ENCODE measurements around the gene CNKSR1.

Gene CNKSR1

DNA sequence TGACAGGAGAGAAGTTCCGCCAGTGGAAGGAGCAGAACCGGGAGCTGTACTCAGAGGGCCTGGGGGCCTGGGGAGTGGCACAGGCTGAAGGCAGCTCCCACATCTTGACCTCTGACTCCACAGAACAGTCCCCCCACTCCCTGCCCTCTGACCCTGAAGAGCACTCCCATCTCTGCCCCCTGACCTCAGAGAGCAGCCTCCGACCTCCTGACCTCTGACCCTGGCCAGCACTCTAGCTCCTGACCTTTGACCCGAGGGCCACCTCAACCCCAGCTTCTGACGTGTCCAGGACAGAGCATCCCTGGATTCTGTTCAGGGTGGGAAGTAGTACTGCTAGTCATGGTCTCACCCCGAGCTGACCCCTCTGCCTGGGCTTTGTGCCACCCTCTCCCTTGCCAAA is 12.0 kb downstream of the CNKSR1 start:
- no peak for TF ChIP-seq ZFX (IDR thresholded peaks at IDR 0.05; ENCODE audit: borderline replicate concordance)
- TF ChIP-seq, protein P1, sequence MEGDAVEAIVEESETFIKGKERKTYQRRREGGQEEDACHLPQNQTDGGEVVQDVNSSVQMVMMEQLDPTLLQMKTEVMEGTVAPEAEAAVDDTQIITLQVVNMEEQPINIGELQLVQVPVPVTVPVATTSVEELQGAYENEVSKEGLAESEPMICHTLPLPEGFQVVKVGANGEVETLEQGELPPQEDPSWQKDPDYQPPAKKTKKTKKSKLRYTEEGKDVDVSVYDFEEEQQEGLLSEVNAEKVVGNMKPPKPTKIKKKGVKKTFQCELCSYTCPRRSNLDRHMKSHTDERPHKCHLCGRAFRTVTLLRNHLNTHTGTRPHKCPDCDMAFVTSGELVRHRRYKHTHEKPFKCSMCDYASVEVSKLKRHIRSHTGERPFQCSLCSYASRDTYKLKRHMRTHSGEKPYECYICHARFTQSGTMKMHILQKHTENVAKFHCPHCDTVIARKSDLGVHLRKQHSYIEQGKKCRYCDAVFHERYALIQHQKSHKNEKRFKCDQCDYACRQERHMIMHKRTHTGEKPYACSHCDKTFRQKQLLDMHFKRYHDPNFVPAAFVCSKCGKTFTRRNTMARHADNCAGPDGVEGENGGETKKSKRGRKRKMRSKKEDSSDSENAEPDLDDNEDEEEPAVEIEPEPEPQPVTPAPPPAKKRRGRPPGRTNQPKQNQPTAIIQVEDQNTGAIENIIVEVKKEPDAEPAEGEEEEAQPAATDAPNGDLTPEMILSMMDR (IDR thresholded peaks at IDR 0.05) = no peak
- H3K27ac ChIP-seq = no peak overlapping the region

DNA sequence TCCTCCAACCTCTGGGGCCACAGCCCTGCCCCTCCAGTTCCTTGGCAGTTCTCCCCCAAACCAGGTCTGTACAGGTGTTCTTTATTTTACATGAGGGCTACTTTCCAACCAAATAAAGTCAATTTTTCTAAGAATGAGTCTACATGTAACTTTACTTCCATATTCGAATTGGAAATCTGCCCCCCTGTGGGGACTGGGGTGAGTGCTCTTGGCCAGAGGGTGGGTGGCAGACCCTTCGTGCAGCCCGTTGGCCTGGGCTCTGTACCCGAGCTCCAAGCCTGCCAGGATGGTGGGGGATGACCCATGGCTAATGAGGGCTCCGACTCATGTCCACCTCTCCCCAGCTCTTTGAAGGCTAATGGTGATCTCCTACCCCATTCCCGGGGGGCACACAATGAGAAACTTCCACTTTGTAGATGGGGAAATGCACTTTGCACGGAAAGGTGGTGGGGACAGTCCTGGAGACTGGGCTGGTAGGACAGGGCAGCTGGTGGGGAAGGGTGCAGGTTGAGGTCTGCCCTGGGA is 12.5 kb downstream of the CNKSR1 start:
- TF ChIP-seq ZFX (IDR thresholded peaks at IDR 0.05; ENCODE audit: borderline replicate concordance) = no peak
- TF ChIP-seq, protein P1 (IDR thresholded peaks at IDR 0.05) = no peak
- H3K27ac ChIP-seq = no peak overlapping the region

DNA sequence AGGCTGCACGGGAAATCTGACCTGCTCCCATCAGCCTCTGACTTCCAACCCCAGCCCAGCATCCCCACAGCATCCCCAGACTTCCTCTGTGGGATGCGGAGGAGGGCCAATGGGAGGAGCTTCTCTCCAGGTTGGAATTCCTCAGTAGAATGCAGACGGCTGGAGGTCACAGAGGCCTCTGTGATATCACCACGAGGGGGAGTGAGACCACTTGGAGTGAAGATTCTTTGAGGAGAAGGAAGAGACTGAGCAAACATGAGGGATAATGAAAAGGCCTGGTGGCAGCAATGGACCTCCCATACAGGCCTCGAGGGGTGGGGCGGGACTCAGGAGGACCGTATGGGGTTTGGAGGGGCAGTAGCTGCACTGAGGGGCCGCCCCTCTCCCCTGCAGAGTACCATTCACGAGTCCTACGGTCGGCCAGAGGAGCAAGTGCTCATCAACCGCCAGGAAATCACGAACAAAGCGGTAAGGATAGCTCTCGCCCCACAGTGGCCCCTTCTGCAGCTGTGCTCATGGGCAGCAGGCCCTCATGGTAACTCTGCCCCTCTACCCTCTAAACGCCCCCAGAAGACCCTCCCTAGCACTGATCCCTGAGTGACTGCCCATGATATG is 13.2 kb downstream of the CNKSR1 start, which contains the start of gene CATSPER4:
Gene CATSPER4, plus strand, starts transcription at position 230 of the 615 bp plus-strand sequence. Its CDS starts 26 bp downstream, at position 256.
- H3K27ac ChIP-seq = no peak within 1 kb of the TSS
- no peak for TF ChIP-seq ZFX (IDR thresholded peaks at IDR 0.05; ENCODE audit: borderline replicate concordance)
- TF ChIP-seq, protein P1 (IDR thresholded peaks at IDR 0.05) = peak; percentile 23

DNA sequence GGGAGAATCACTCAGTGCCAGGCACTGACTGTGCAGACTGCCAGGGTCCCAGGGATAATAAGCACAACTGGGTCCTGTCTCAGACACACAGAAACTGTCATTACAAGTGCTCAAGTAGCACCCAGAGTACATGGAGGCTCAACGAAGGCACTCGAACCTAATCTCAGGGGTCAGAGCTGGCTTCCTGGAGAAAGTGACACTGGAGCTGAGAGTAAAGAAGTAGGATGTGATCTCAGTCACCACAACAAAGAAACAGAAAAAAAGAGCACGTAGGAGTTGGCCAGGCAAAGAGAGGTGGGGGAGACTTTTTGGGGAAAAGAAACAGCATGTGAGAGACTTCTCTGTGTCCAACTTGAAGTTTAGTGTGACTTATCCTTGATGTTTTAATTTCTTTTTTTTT is 14.4 kb downstream of the CNKSR1 start:
- TF ChIP-seq ZFX (IDR thresholded peaks at IDR 0.05; ENCODE audit: borderline replicate concordance) = no peak
- TF ChIP-seq, protein P1 (IDR thresholded peaks at IDR 0.05) = no peak
- H3K27ac ChIP-seq = no peak overlapping the region

DNA sequence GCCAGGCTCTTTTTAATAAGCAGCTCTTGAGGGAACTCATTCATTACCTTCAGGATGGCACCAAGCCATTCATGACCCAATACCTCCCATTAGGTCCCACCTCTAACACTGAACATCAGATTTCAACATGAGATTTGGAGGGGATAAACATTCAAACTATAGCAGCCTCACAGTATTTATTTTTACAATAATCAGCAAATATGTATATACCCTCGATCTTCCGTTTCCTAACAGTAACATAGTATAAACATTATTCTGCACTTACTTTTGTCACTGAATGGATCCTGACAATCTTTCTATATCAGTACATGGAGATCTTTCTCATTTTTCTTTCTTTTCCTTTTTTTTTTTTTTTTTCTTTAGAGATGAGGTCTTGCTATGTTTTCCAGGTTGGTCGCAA is 18.5 kb downstream of the CNKSR1 start:
- no peak overlapping the region for H3K27ac ChIP-seq
- TF ChIP-seq, protein P1 (IDR thresholded peaks at IDR 0.05) = no peak
- TF ChIP-seq ZFX (IDR thresholded peaks at IDR 0.05; ENCODE audit: borderline replicate concordance) = no peak

DNA sequence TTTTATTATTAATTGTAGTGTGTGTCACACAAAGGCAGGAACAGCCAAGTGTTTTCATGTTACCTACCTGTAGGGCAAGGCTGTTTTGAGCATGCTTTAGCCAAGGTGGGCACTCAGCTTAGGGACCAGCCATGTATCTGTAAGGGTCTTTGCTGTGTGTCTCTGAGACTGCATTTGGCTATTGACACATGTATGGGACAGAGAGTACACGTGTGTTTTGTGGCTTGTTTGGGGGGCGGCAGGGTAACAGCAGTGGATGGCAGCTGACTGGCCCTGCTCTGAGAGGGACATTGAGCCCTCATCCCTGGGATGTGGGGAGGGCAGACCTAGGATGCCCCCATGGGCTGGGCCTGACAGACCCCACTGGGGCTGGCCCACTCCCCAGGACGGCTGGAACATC is 20.0 kb downstream of the CNKSR1 start:
- H3K27ac ChIP-seq = no peak overlapping the region
- no peak for TF ChIP-seq ZFX (IDR thresholded peaks at IDR 0.05; ENCODE audit: borderline replicate concordance)
- TF ChIP-seq, protein P1 (IDR thresholded peaks at IDR 0.05) = no peak

DNA sequence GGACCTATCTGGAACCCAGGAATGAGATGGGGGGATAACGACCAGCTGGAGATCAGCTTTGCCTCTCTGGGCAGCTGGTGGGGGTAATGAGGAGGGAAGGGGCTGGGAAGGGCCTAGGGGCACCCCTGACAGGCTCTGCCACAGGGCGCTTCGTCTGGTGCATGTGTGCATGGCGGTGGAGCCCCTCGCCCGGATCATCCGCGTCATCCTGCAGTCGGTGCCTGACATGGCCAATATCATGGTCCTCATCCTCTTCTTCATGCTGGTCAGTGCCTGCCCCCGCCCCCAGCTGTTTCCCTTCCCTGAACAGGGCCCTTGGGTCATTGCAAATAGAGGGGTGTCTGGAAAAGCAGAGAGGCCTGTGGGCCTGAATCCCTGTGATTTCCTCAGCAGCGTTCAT is 20.5 kb downstream of the CNKSR1 start:
- TF ChIP-seq, protein P1 (IDR thresholded peaks at IDR 0.05) = no peak
- TF ChIP-seq ZFX (IDR thresholded peaks at IDR 0.05; ENCODE audit: borderline replicate concordance) = no peak

More for the DNA sequence above, 20.5 kb downstream of the CNKSR1 start:
- no peak overlapping the region for H3K27ac ChIP-seq

Measured in 22Rv1 (cell line).